Measurements from ENCODE around the gene RENBP. TPM values are rescaled to one million over a fixed set of nuclear protein-coding genes. Genes with fewer than 3 reads are reported as not detected.

RENBP gene
- total and polyA plus RNA-seq, 9 of the 15 experiments (the other 6 are each of a cell fraction or from before 2014, with no cell fraction given): 0.07 to 14.8 (median 10.6) TPM; not detected in 1

DNA sequence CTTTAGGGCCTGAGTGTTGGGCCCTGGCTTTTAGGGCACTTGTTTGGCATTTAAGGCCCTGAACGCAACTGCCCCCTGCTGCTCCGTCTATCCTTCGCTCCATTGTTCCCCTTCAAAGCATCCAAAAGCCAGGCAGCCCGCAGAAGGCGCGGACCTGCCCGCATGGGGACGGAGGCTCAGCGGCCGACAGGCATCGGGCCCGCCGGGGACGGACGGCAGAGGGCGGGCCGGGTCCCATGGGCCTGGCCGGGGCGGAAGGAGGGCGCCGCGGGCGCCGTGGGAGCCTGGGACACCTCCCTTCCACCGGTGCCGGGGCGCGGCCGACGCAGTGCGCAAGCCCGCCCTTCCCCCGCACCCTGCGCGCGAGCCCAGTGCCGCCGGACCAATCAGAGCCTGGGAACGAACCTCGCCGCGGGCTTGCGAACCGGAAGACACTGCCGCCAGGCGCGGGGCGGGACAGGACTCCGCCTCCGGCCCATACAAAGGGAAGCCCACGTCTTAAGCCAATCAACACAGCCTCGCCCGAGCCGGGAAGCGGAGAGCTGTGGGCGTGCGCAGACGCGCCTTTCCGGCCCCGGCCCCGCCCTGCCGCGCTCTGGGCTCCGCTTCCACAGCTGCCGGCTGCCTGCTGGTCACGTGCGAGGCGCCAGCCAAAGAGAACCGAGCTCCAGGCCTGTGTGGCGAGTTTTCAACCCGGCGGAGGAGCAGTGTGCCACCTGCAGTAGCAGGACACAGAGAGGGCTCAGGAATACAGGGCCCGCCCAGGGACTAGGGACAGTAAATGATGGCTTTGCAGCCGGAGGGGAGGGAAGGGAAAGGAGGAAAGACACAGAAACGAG, 16.3 kb downstream of the RENBP start (continued):
- TF ChIP-seq, protein P1, sequence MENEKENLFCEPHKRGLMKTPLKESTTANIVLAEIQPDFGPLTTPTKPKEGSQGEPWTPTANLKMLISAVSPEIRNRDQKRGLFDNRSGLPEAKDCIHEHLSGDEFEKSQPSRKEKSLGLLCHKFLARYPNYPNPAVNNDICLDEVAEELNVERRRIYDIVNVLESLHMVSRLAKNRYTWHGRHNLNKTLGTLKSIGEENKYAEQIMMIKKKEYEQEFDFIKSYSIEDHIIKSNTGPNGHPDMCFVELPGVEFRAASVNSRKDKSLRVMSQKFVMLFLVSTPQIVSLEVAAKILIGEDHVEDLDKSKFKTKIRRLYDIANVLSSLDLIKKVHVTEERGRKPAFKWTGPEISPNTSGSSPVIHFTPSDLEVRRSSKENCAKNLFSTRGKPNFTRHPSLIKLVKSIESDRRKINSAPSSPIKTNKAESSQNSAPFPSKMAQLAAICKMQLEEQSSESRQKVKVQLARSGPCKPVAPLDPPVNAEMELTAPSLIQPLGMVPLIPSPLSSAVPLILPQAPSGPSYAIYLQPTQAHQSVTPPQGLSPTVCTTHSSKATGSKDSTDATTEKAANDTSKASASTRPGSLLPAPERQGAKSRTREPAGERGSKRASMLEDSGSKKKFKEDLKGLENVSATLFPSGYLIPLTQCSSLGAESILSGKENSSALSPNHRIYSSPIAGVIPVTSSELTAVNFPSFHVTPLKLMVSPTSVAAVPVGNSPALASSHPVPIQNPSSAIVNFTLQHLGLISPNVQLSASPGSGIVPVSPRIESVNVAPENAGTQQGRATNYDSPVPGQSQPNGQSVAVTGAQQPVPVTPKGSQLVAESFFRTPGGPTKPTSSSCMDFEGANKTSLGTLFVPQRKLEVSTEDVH (IDR thresholded peaks at IDR 0.05; ENCODE audit: low read depth, partially characterized antibody): peak; percentile 29
- TF ChIP-seq DIDO1 (tag; IDR thresholded peaks at IDR 0.05; ENCODE audit: low read depth) (no peak), ZFP36 (IDR thresholded peaks at IDR 0.05; ENCODE audit: low read depth, low read length, partially characterized antibody) (no peak), HNRNPK (IDR thresholded peaks at IDR 0.05; ENCODE audit: low read depth, low read length, poor library complexity, severe bottlenecking) (no peak), HDAC2 (IDR thresholded peaks at IDR 0.05) (no peak), CREM (IDR thresholded peaks at IDR 0.05; ENCODE audit: low read depth) (no peak), ZNF699 (CRISPR knock-in tag; IDR thresholded peaks at IDR 0.05; ENCODE audit: insufficient replicate concordance) (no peak), HOXB6 (CRISPR knock-in tag; IDR thresholded peaks at IDR 0.05; ENCODE audit: borderline replicate concordance) (no peak), SRSF3 (IDR thresholded peaks at IDR 0.05; ENCODE audit: insufficient read depth, low read length) (no peak), NR2C1 (IDR thresholded peaks at IDR 0.05) (no peak), NR2C1 (tag; IDR thresholded peaks at IDR 0.05) (no peak), DPF2 (IDR thresholded peaks at IDR 0.05) (0 out of 2 replicates have a peak, but pooled peaks have one; percentile 25), MAFF (IDR thresholded peaks at IDR 0.05; ENCODE audit: low read length) (no peak), TBP (optimal IDR thresholded peaks at IDR 0.05; ENCODE audit: low read depth, low read length) (no peak), GATAD2B (IDR thresholded peaks at IDR 0.05; ENCODE audit: borderline replicate concordance) (peak; percentile 76), MTF1 (CRISPR knock-in tag; IDR thresholded peaks at IDR 0.05; ENCODE audit: borderline replicate concordance) (no peak), FOSL1 (tag; conservative IDR thresholded peaks at IDR 0.05) (no peak), HEY1 (CRISPR knock-in tag; IDR thresholded peaks at IDR 0.05; ENCODE audit: borderline replicate concordance) (no peak), TGIF2 (CRISPR knock-in tag; IDR thresholded peaks at IDR 0.05) (no peak)
- TF ChIP-seq, protein P2, sequence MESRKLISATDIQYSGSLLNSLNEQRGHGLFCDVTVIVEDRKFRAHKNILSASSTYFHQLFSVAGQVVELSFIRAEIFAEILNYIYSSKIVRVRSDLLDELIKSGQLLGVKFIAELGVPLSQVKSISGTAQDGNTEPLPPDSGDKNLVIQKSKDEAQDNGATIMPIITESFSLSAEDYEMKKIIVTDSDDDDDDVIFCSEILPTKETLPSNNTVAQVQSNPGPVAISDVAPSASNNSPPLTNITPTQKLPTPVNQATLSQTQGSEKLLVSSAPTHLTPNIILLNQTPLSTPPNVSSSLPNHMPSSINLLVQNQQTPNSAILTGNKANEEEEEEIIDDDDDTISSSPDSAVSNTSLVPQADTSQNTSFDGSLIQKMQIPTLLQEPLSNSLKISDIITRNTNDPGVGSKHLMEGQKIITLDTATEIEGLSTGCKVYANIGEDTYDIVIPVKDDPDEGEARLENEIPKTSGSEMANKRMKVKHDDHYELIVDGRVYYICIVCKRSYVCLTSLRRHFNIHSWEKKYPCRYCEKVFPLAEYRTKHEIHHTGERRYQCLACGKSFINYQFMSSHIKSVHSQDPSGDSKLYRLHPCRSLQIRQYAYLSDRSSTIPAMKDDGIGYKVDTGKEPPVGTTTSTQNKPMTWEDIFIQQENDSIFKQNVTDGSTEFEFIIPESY (CRISPR knock-in tag; IDR thresholded peaks at IDR 0.05): no peak
- TF ChIP-seq, protein P3, sequence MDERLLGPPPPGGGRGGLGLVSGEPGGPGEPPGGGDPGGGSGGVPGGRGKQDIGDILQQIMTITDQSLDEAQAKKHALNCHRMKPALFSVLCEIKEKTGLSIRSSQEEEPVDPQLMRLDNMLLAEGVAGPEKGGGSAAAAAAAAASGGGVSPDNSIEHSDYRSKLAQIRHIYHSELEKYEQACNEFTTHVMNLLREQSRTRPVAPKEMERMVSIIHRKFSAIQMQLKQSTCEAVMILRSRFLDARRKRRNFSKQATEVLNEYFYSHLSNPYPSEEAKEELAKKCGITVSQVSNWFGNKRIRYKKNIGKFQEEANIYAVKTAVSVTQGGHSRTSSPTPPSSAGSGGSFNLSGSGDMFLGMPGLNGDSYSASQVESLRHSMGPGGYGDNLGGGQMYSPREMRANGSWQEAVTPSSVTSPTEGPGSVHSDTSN (CRISPR knock-in tag; IDR thresholded peaks at IDR 0.05; ENCODE audit: low read depth): no peak
- TF ChIP-seq, protein P3 (tag; conservative IDR thresholded peaks at IDR 0.05; ENCODE audit: low read depth): no peak
